Gastrocnemius medialis (tissue), 4 donors: ENCODE results near the gene MDK. TPM values are rescaled to one million over a fixed set of nuclear protein-coding genes. Genes with fewer than 3 reads are reported as not detected.

Experiments
- ATAC-seq, 2 donors: fragments of 150-250 bp; one replicate each; pipeline ENCODE4 v1.9.1; 2016
- DNase-seq, 2 donors: peaks; one replicate each; pipeline ENCODE4 v3.0.0-alpha.2; 2019
- H3K27ac ChIP-seq, 4 donors: fragments of 200-600 bp; sonication (generic); 1 replicate in 1 of 4; 2 replicates in 3 of 4; pipeline ENCODE4 v1.5.1; 2016 to 2018; ENCODE audit warnings: mild to moderate bottlenecking in 2 of 4, moderate library complexity in 1 of 4
- H3K27me3 ChIP-seq, 3 donors: fragments of 200-600 bp; sonication (generic) in 2 of 3; 1 replicate in 1 of 3; 2 replicates in 2 of 3; pipeline versions ENCODE4 v1.5.1 to v1.6.0; 2016 to 2019; ENCODE audit warnings: mild to moderate bottlenecking in 1 of 3, moderate library complexity in 1 of 3
- H3K36me3 ChIP-seq, 2 donors: fragments of 200-600 bp; sonication (generic) in 1 of 2; one replicate each; pipeline ENCODE4 v1.5.1; 2017 to 2018
- H3K4me1 ChIP-seq, 2 donors: fragments of 200-600 bp; sonication (generic) in 1 of 2; one replicate each; pipeline ENCODE4 v1.5.1; 2016 to 2017; ENCODE audit warnings: mild to moderate bottlenecking in 2 of 2
- H3K4me3 ChIP-seq, 4 donors: fragments of 200-600 bp; sonication (generic) in 3 of 4; 1 replicate in 1 of 4; 2 replicates in 3 of 4; pipeline ENCODE4 v1.5.1; 2016 to 2019; ENCODE audit warnings: mild to moderate bottlenecking in 2 of 4
- H3K9me3 ChIP-seq, 3 donors: fragments of 200-600 bp; sonication (generic) in 2 of 3; 1 replicate in 1 of 3; 2 replicates in 2 of 3; pipeline ENCODE4 v1.5.1; 2016 to 2019
- CTCF ChIP-seq, 5 experiments: fragments of 450-650 bp in 3 of 5; fragments of 200-600 bp in 2 of 5; sonication (generic) in 2 of 5; IDR thresholded peaks in 4 of 5; conservative IDR thresholded peaks in 1 of 5; 1 replicate in 4 of 5; 2 replicates in 1 of 5; pipeline ENCODE4 v1.5.1; 2016 to 2019; ENCODE audit warnings: antibody characterized with exemption in 5 of 5, mild to moderate bottlenecking in 3 of 5, moderate library complexity in 3 of 5
- POLR2A ChIP-seq, 2 donors: fragments of 450-650 bp; IDR thresholded peaks; one replicate each; pipeline ENCODE4 v1.6.1; 2017; ENCODE audit warnings: antibody characterized with exemption in 2 of 2, mild to moderate bottlenecking in 2 of 2, moderate library complexity in 2 of 2
- in situ Hi-C, 4 donors: fragments of 200-750 bp; cut with MboI; loops; one replicate each; pipeline versions ENCODE4 v1.15.0 to v1.8.0; 2017; ENCODE audit warnings: low sequenced_read_pairs in 4 of 4
- intact Hi-C: fragments of 100-400 bp; cut with DNase I; formaldehyde crosslinking; loops from one replicate; pipeline ENCODE4 v1.15.1; 2023; ENCODE audit warnings: low total_unique reads
- total RNA-seq, 4 donors: library from RNA; depleted of rRNA; stranded (reverse); fragments of >200 nt; gene quantifications; one replicate each; pipeline versions ENCODE4 v1.1.0 to v1.2.3, GENCODE V29; 2016

The MDK gene
- total RNA-seq, 4 donors from 2014 or later = 1.6 to 1.9 TPM; not detected in 2

- peak overlapping the region; percentile 56 to 76 (median 58) for H3K4me3 ChIP-seq
- no peak for TF ChIP-seq CTCF (IDR thresholded peaks at IDR 0.05 in 4 of 5, conservative IDR thresholded peaks at IDR 0.05 in 1 of 5)
- TF ChIP-seq POLR2A (IDR thresholded peaks at IDR 0.05) = peak in 1 of 2 donors; percentile 12
- in situ Hi-C loops (no loop called here), intact Hi-C loops (no loop called here)
- H3K4me1 ChIP-seq = peaks cover 6 to 19% of the 10 kb centered on the region in 2 donors
- peak overlapping the region; percentile 64 to 70 (median 66) for H3K27ac ChIP-seq
- H3K36me3 ChIP-seq = peaks cover 0 to 32% of the 10 kb centered on the region in 2 donors
- no peaks in the 10 kb centered on the region for H3K9me3 ChIP-seq
- peaks cover 0 to 23% (median 7%) of the 10 kb centered on the region in 3 donors for H3K27me3 ChIP-seq
- peak; percentile 22 to 42 for ATAC-seq
- peak in 1 of 2 donors; percentile 53 for DNase-seq
Measured at GRCh38 chr11:46380340-46381047, 975 bp upstream of the MDK start.

- in situ Hi-C loops (no loop called here), intact Hi-C loops (no loop called here)
- Histone ChIP-seq H3K36me3 (peaks cover 0 to 16% of the 10 kb centered on the region in 2 donors), H3K4me3 (peak overlapping the region; percentile 56 to 76 (median 58)), H3K27me3 (peaks cover 0 to 23% (median 7%) of the 10 kb centered on the region in 3 donors), H3K9me3 (no peaks in the 10 kb centered on the region), H3K4me1 (peaks cover 6 to 19% of the 10 kb centered on the region in 2 donors), H3K27ac (no peak overlapping the region)
- no peak for TF ChIP-seq POLR2A (IDR thresholded peaks at IDR 0.05)
- no peak for TF ChIP-seq CTCF (IDR thresholded peaks at IDR 0.05 in 4 of 5, conservative IDR thresholded peaks at IDR 0.05 in 1 of 5)
- DNase-seq (peak in 1 of 2 donors; percentile 26), ATAC-seq (no peak)
Measured at GRCh38 chr11:46381819-46382645, 563 bp downstream of the MDK start.

- intact Hi-C loops (no loop called here), in situ Hi-C loops (no loop called here)
- Histone ChIP-seq H3K27ac (no peak overlapping the region), H3K9me3 (no peaks in the 10 kb centered on the region), H3K4me1 (peaks cover 6 to 19% of the 10 kb centered on the region in 2 donors), H3K27me3 (peaks cover 2 to 28% (median 8%) of the 10 kb centered on the region in 3 donors), H3K4me3 (no peak overlapping the region), H3K36me3 (peaks cover 0 to 8% of the 10 kb centered on the region in 2 donors)
- DNase-seq (no peak), ATAC-seq (no peak)
- TF ChIP-seq CTCF (IDR thresholded peaks at IDR 0.05 in 4 of 5, conservative IDR thresholded peaks at IDR 0.05 in 1 of 5) = peak in 4 of 5 experiments; percentile 36 to 60 (median 50)
- no peak for TF ChIP-seq POLR2A (IDR thresholded peaks at IDR 0.05)
Measured at GRCh38 chr11:46382646-46383403, 1.4 kb downstream of the MDK start.

GRCh38 chr11:46383404-46383758 is 1.9 kb downstream of the MDK start:
- in situ Hi-C loops = no loop called here
- ATAC-seq = no peak

More at GRCh38 chr11:46383404-46383758, 1.9 kb downstream of the MDK start:
- H3K27me3 ChIP-seq = peaks cover 5 to 29% (median 14%) of the 10 kb centered on the region in 3 donors
- intact Hi-C loops = no loop called here
- no peaks in the 10 kb centered on the region for H3K9me3 ChIP-seq
- peaks cover 0 to 3% of the 10 kb centered on the region in 2 donors for H3K36me3 ChIP-seq
- no peak overlapping the region for H3K4me3 ChIP-seq
- H3K27ac ChIP-seq = no peak overlapping the region
- peaks cover 6 to 19% of the 10 kb centered on the region in 2 donors for H3K4me1 ChIP-seq
- TF ChIP-seq POLR2A (IDR thresholded peaks at IDR 0.05) = no peak
- TF ChIP-seq CTCF (IDR thresholded peaks at IDR 0.05 in 4 of 5, conservative IDR thresholded peaks at IDR 0.05 in 1 of 5) = peak in 1 of 5 experiments; percentile 19
- DNase-seq = peak in 1 of 2 donors; percentile 16
